ENCODE measurements around the gene CTTNBP2.

The CTTNBP2 gene

DNA sequence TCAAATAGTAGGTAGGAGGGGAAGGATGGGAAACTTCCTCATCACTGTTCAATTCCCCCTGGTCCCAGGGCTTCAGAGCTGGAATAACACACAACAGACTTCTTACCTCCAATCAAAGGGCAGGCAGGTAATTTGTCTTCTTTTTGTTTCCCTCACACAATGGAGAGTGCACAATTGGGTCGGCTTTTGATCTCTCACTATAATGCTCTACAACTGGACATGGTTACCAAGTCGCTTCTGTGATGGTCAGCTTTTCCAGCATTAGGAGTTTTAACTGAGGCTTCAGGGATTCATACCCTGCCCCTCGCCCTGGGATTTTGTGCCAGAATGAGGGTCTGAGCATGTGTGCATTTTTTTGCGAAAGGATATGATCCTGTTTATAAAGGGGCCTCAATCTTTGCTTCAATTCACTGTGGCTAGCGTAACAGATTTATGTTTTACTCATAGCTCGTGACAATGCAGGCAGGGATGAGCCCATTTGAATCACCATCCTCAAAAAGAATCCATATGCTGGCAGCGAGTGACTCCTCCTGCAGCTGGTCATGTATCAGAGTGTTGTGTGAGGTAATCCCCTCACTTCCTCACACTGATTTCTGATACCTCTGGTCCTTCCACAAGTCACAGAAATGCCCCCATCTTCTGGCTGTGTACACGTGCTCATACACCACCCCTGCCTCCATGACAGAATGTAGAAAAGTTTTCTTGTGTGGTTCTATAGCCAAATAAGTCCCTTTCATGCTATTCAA is 189.6 kb downstream of the CTTNBP2 start:
- no peak for DNase-seq

DNA sequence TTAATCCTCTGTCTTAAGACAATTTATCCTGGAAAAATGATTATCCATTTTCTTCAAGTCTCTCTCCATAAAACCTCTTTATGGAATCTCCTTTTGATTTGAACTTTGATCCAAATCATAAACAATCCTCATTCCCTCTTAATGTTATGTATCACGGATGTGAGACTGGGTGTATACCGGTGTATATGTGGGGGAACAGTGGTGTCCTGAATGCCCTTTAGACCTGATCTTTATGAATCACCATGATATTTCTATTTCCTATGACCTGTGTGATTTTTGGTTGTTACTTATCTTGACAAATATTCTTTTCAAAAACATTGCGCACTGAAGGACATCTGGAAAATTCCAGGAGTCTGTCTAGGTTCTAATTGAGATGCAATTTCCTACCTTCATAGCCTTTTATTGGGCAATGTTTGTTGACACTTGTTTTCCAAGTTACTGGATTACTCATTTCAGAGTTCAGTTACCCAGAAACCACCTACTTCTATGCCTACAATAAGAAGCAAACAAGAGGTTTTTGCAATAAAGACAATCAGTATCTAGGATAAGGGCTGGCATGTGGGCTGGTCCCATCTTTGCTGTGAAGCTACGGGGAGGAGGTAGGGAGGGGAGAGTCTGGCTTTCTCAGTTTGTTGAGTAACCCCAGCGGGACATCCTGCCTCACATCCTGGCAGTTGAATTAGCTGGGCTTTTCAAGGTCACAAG is 190.4 kb downstream of the CTTNBP2 start:
- no peak for DNase-seq

DNA sequence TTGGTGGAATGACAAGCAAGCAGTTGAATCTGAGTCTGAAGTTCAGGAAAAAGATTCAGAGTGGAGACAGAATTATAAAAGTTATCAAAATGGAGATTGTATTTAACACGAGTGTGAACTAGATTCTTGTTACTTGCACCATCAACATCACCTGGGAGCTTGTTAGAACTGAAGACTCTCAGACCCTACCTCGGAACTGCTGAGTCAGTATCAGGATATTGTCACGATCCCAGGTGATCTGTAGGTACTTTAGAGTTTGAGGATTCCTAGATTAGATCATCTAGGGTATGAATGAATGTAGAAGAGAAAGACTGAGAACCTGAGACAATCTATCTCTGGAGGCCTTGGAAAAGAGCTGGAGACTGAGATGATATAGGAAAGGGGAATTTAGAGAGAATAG is 194.1 kb downstream of the CTTNBP2 start:
- DNase-seq: no peak

DNA sequence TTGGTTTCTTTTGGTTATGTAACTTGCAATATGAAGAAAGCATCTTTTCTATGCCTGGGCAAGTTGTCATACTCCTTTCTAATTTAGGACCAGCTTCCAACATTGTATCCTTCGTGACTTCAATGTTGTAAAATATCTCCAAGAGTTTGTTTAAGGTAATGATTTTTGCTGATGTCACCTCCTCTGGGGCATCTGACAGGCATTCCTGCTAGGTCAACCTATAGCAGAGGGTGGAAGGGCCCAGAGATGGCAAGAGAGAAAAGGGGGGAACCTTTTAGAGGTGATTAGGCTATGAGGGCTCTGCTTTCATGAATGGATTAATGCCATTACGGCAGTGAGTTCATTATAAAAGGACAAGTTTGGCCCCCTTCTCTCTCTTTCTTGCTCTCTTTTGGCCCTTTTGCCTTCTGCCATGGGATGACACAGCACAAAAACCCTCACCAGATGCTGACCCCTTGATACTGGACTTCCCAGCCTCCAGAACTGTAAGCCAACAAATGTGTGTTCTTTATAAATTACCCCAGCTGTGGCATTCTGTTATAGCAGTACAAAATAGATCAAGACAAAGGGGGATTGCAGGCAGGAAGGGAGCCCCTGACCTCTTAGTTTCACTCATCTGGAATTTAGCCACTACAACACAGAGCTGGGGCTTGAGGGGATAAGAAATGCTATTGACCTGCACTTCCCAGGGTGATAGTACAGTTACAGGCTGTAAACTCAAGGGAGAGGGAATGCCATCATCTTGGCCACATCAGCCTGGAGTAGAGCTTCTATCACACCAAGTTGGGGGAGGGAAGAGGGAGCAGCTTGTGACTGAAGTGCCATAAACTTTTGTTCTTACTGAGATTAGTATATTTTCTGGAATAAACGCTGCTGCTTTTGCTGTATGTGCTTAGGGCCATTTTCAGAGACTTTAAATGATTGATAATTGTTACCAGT is 197.5 kb downstream of the CTTNBP2 start:
- DNase-seq: no peak

- no peak for DNase-seq
Observed at GRCh38 chr7:117674617-117675016, 198.6 kb downstream of the CTTNBP2 start.

GRCh38 chr7:117673839-117674238 is 199.4 kb downstream of the CTTNBP2 start:
- peak in 1 of 2 experiments; percentile 27 for DNase-seq

DNA sequence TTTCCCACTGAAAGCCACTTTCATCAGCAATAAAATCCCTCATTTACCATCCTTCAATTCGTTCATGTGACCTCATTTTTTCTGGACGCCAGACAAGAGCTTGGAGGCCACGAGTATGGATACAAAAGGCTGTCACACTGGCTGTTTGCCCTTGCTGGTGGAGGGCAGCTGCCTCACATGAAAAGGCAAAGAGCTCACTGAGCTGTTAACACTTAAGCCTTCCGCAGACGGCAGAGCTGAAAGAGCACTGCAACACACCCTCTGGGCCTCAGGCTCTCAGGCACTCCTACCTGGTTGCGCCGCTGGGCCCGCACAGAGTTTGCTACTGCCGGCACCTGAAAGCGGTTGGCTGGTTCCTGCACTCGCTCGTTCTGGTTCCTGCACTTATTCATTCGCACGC is 199.9 kb downstream of the CTTNBP2 start:
- DNase-seq: peak; percentile 69 to 82

DNA sequence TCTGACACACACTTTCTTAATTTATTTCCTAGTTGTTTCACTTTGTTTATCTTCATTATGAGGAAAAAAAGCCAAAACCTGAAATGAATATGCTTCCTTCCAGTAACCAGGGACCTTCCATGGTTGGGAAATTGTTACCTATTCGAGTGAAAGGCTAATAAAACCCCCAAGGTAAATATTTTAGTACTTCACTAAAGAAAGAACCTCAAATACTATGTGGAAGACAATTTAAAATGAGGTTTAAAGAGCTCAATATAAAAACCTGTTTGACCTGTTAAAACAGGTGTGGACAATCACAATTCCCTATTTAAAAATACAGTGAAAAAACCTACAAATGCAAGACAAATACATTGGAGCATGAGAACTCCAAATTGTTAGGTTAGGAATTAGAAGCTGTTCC is 200.8 kb downstream of the CTTNBP2 start:
- DNase-seq: no peak

GRCh38 chr7:117669818-117670217 is 203.4 kb downstream of the CTTNBP2 start:
- DNase-seq: no peak

GRCh38 chr7:117667456-117667855 is 205.8 kb downstream of the CTTNBP2 start:
- DNase-seq: no peak

- DNase-seq: no peak
Observed at GRCh38 chr7:117666689-117667088, 206.6 kb downstream of the CTTNBP2 start.

- DNase-seq: no peak
Observed at GRCh38 chr7:117666031-117666430, 207.2 kb downstream of the CTTNBP2 start.

DNA sequence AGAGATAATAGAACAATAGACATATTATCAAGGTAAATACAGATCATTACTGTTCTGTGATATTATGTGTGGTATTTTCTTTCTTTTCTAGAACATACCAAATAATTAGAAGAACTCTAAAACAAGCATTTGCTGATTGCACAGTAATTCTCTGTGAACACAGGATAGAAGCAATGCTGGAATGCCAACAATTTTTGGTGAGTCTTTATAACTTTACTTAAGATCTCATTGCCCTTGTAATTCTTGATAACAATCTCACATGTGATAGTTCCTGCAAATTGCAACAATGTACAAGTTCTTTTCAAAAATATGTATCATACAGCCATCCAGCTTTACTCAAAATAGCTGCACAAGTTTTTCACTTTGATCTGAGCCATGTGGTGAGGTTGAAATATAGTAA is 207.9 kb downstream of the CTTNBP2 start:
- DNase-seq: no peak

- DNase-seq: no peak
Observed at GRCh38 chr7:117664047-117664446, 209.2 kb downstream of the CTTNBP2 start.

DNA sequence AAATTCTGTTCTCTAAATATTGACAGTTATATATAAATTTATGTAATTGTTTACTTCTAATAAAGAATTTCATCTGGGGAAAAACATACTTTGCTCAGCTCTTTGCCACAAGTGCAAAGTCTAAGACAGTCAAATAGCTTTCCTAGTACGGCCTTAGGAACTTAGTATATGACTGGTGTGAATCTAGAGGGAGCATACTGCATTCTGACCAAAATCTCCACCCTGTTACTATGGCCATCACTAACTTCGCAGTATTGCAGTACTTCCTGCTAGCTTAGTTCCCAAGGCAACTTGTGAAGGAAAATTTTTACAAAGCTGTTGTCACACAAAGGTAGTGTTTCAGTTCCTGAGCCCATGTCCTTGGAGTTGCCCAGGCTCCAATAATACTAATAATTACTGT is 211.9 kb downstream of the CTTNBP2 start:
- no peak for DNase-seq
